ENCODE results near the gene MDFIC. TPM values are rescaled to one million over a fixed set of nuclear protein-coding genes. Genes with fewer than 3 reads are reported as not detected.

MDFIC gene
- total and polyA plus RNA-seq, 2 of the 4 experiments (the other 2 are of a cell fraction): 16.9 to 35.0 TPM

GRCh38 chr7:114931656-114932011, 9.7 kb downstream of the MDFIC start:
- no peaks in the 10 kb centered on the region for H3K9me3 ChIP-seq (ENCODE audit: control insufficient read depth, insufficient read depth, low read length)
- no peak for ATAC-seq (ENCODE audit: low read depth)
- ChIA-PET CTCF (no interaction called here), POLR2A (ENCODE audit: unreplicated experiment) (no interaction called here)
- H4K8ac ChIP-seq (ENCODE audit: low read depth in 2 of 2, low read length in 2 of 2): no peak overlapping the region
- BruUV-seq (replicated peaks): no TSS peak
- H2AK9ac ChIP-seq (replicated peaks; ENCODE audit: low read depth, low read length, poor library complexity): no peak overlapping the region
- no peak for DNase-seq
- H4K5ac ChIP-seq (ENCODE audit: low read depth, low read length): no peak overlapping the region
- H3K56ac ChIP-seq (ENCODE audit: extremely low read depth, insufficient read depth, low read length): no peak overlapping the region
- peaks cover 6% of the 10 kb centered on the region; the same call in 1 of the 2 replicates for H4K20me1 ChIP-seq (ENCODE audit: insufficient read depth, low read length)
- H2BK20ac ChIP-seq (ENCODE audit: low read depth, low read length): no peak overlapping the region; the same call in 1 of the 2 replicates
- H3K18ac ChIP-seq (ENCODE audit: low read depth, low read length): no peak overlapping the region
- no peak overlapping the region for H3K4ac ChIP-seq (ENCODE audit: low read depth, low read length)
- no peak overlapping the region for H3K14ac ChIP-seq (replicated peaks; ENCODE audit: low read depth, low read length)
- H3K79me1 ChIP-seq (ENCODE audit: low read depth in 1 of 2, low read length in 2 of 2): peaks cover 28 to 44% of the 10 kb centered on the region in 2 experiments
- H3K36me3 ChIP-seq (ENCODE audit: control insufficient read depth, insufficient read depth, low read length): peaks cover 2% of the 10 kb centered on the region; the same call in 1 of the 2 replicates
- no peaks in the 10 kb centered on the region for H3K27me3 ChIP-seq (ENCODE audit: control insufficient read depth, insufficient read depth, low read length)
- 0 out of 2 replicates have a peak overlapping the region, but pooled peaks have one; percentile 24 for H2AK5ac ChIP-seq (ENCODE audit: low read depth, low read length)
- peaks cover 6% of the 10 kb centered on the region; the same call in 1 of the 2 replicates for H3K4me1 ChIP-seq (ENCODE audit: control insufficient read depth, insufficient read depth, low read length)
- WGBS, 2 experiments (ENCODE audit: extremely low coverage in 2 of 2, insufficient read length in 1 of 2): 100% methylated on average over 1 of the region's 9 CpGs; no CpG with 5 or more reads in 1 of the 2 experiments
- no peak overlapping the region for H3K27ac ChIP-seq (ENCODE audit: insufficient read depth, low read length)
- no peak overlapping the region for H3K9ac ChIP-seq (ENCODE audit: low read depth, low read length)
- H2BK120ac ChIP-seq (ENCODE audit: low read depth, low read length): no peak overlapping the region
- TF ChIP-seq RAD21 (IDR thresholded peaks at IDR 0.05; ENCODE audit: low read length) (no peak), POLR2A (IDR thresholded peaks at IDR 0.05; ENCODE audit: low read depth, low read length) (no peak), RFX5 (IDR thresholded peaks at IDR 0.05; ENCODE audit: low read depth, low read length) (no peak), RCOR1 (IDR thresholded peaks at IDR 0.05; ENCODE audit: insufficient replicate concordance, low read length) (no peak), BHLHE40 (IDR thresholded peaks at IDR 0.05; ENCODE audit: low read depth, low read length) (no peak), NFE2L2 (IDR thresholded peaks at IDR 0.05; ENCODE audit: low read depth, low read length) (no peak), USF2 (IDR thresholded peaks at IDR 0.05; ENCODE audit: low read depth, low read length) (no peak), MAFK (IDR thresholded peaks at IDR 0.05; ENCODE audit: low read depth, low read length) (no peak), CTCF (conservative IDR thresholded peaks at IDR 0.05; ENCODE audit: low read depth, low read length) (no peak), ELK1 (IDR thresholded peaks at IDR 0.05; ENCODE audit: borderline replicate concordance, low read depth, low read length) (no peak), MAZ (IDR thresholded peaks at IDR 0.05; ENCODE audit: borderline replicate concordance, low read depth, low read length) (no peak)
- peaks cover 3% of the 10 kb centered on the region for H3K9me1 ChIP-seq (ENCODE audit: insufficient read depth, low read length)
- no peak overlapping the region for H2BK5ac ChIP-seq (ENCODE audit: low read depth, low read length, poor library complexity, severe bottlenecking)
- in situ Hi-C loops (cut with MboI; ENCODE audit: low sequenced_read_pairs) (no loop called here), intact Hi-C loops (cut with micrococcal nuclease) (no loop called here), dilution Hi-C loops (cut with HindIII; ENCODE audit: low sequenced_read_pairs, unreplicated experiment) (no loop called here)
- 0 out of 3 replicates have a peak overlapping the region, but pooled peaks have one; percentile 43 for H2BK15ac ChIP-seq (ENCODE audit: low read depth, low read length)
- no peak overlapping the region for H3K4me2 ChIP-seq (ENCODE audit: low read depth, low read length)
- H3K4me3 ChIP-seq (ENCODE audit: insufficient read depth, low read depth, low read length): no peak overlapping the region
- no peak overlapping the region for H2AFZ ChIP-seq (replicated peaks; ENCODE audit: low read length, poor library complexity)
- no peak overlapping the region for H4K91ac ChIP-seq (ENCODE audit: insufficient read depth, low read depth, low read length)
- no peak overlapping the region for H3K23ac ChIP-seq (ENCODE audit: low read depth, low read length)

Measured in IMR-90 (cell line).